ENCODE measurements around the gene CTDP1.

CTDP1 gene

GRCh38 chr18:79786304-79786703 is 106.7 kb downstream of the CTDP1 start:
- no peak for DNase-seq

- DNase-seq = no peak
These were observed 107.4 kb downstream of the CTDP1 start for GRCh38 chr18:79786786-79787526.

- no peak for DNase-seq
These were observed 107.9 kb downstream of the CTDP1 start for GRCh38 chr18:79787527-79787864.

DNA sequence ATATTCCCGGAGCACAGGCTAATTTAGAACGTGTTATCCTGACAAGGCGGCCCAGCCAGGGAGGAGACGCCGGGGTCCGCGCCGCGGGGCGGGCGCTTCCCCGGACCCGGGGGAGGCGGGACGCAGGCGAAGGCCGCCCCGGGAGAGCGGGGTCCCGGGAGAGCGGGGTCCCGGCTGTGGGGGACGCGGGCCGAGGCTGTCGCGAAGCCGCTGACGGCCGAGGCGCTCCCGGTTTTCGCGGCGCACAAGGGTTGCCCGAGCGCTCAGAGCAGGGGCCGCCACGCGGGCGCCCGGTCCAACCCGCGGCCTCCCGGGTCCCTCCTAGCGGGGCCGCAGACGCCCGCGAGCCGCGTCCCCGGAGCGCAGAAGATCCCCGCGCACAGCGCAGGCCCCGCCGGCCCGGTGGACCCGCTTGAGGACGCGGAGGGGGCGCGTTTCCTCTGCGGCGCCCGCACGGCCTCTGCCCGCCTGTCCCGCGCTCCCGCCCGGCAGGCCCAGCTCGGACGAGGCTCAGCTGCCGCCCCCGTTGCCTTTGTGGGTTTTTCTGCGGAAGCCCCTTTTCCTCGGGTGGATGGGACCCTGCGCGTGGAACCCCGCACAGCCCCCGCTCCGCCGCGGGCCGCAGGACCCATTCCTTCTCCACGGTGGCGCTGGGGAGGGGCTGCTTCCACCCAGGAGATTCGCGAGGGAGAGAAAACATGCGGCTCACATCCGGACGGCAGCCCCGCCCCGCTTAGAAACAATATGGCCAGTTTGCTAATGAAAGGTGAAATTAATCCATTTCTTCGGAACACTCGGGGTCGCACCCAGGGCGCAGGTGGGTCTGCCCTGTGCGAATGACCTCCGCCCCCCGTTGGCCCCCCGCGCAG is 108.5 kb downstream of the CTDP1 start:
- DNase-seq = no peak

- no peak for DNase-seq
These were observed 109.1 kb downstream of the CTDP1 start for GRCh38 chr18:79788734-79789085.

DNA sequence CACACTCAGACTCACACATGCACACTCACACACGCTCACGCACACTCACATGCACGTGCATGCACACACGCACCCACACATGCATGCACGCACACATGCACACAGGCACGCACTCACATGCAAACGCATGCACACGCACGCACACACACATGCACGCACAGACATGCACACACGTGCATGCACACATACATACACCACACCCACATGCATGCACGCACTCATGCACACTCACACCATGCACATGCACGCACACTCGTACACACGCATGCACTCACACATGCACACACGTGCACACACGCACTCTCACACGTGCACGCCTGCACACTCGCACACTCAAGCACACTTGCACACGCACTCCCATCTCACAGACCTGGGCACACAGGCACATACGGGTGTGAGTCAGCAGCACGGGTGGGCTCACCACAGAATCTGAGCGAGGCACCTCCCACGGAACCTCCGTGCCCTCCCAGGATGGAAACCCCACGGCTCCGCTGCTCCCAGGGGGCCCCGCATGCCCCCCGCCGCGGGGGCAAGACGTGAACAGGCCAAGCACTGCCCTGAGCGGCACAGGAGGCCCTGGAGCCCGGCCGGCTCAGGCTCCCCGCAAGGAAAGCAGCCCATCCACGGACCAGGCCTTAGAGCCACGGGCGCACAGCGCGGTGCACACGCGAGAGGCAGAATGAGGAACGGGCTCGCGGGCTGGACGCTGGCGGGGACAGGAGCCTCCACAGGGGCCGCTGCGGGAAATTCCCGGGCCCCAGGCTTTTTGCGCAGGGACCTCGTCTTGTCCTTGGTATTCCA is 109.7 kb downstream of the CTDP1 start:
- no peak for DNase-seq

GRCh38 chr18:79789901-79790890 is 110.6 kb downstream of the CTDP1 start:
- DNase-seq = peak; percentile 24

- DNase-seq = peak; percentile 43
These were observed 111.7 kb downstream of the CTDP1 start for GRCh38 chr18:79790996-79791972.

- no peak for DNase-seq
These were observed 112.7 kb downstream of the CTDP1 start for GRCh38 chr18:79792096-79792987.

GRCh38 chr18:79792988-79793355 is 113.4 kb downstream of the CTDP1 start:
- DNase-seq = no peak

DNA sequence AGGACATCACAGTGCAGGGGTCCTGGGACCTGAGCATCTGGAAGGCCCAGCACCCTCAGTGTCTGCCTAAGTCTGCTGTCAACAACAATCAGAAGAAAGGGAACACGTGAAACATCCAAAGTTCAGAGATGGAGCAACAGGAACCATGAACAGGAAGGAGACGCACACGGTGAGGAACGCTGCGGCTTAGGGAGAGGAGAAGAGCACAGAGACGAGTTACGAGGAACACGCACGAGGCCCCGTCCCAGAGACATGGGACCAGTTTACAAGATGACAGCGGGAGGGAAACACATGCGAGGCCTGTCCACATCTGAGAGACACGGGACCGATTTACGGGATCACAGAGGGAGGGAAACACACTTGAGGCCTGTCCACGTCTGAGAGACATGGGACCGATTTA is 115.2 kb downstream of the CTDP1 start:
- DNase-seq = no peak

DNA sequence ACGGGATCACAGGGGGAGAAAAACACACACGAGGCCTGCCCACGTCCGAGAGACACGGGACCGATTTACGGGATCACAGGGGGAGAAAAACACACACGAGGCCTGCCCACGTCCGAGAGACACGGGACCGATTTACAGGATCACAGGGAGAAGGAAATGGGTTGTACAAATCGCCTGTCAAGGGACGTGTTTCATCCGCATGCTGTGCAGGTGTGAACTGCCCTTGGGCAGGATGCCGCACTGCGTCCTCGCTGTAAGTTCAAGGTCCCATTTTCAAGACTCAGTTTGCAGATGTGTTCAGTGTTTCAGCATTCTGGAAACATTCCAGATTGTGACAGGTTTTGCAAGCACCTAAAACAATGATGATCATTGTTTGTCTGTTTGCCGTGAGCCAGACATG is 115.8 kb downstream of the CTDP1 start:
- DNase-seq = no peak

DNA sequence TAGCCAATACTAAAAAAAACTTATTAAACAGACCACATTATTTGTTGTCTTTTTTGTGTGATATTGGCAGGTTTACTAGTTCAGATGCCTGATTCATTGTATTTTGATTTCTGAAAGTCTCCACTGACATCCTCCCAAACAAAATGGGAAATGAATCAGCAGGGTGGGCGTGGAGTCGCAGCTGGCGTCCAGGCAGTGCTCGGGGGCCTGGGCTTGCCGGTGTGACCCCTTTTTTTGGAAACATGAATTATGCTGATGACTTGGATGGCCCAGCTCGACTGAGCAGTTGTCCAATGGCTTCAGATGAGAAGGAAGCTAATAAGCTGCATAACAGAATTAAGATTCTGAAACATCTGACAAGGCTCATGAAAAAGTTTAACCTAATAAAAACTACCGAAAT is 116.4 kb downstream of the CTDP1 start:
- DNase-seq = no peak

- no peak for DNase-seq
These were observed 117.2 kb downstream of the CTDP1 start for GRCh38 chr18:79796531-79797405.

- DNase-seq = peak; percentile 34
These were observed 118.1 kb downstream of the CTDP1 start, which contains the start of gene KCNG2 for GRCh38 chr18:79797518-79798345. Gene KCNG2 (plus strand): TSS chr18:79797938. CDS start chr18:79863668, 65,730 bp downstream.

DNA sequence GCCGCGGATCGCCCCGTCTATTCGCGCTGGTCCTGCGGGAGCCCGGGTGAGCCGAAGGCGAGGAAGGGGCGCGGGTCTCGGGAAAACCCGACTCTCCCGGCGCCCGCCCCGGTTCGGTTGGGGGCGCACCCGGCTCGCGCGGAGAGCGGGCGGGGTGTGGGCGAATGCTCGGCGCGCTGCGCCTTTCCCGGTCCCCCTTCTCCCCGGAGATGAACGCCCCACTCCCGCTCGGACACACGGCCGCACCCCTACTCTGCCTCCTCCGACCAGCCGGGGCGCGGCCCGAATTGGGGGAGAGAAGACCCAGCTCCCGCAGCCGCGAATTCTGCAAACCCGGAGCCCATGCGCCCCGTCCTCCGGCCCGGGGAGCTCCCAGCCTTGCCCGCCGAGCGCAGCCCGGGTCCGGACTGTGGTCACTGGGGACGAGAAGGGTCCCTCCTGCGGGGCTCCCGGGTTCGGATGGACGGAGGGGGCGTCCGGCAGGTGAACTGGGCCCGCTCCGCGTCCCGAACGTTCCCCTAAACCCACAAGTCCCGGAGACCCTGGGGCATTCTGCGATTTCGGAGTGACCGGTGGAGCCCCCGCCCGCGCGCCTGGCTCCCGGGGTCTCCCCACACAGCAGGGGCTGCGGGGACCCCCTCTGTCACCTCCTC is 118.9 kb downstream of the CTDP1 start:
- no peak for DNase-seq

DNA sequence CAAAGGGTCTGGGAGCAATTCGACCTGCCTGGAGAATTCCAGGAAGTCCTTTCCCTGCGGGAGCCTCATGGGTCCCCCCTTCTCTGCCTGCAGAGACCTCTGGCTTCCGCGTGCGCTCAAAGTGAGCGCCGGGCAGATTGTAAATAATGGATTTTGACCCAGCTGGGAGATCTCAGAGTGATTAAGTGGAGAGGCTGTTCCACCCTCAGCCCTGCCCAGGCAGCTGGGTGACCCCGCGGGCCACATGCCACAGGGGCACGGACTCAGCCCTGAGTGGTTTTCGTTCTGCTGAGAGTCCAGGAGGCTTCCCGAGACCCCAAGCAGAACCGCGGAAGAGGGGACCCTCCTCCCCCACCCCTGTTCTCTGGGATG is 119.4 kb downstream of the CTDP1 start:
- no peak for DNase-seq
